ENCODE measurements around the gene TRPM4.

GRCh38 chr19:49247676-49248075 lies 90.1 kb downstream of the TRPM4 start:
- no peak for TF ChIP-seq CTCF (conservative IDR thresholded peaks at IDR 0.05; ENCODE audit: low read depth in 2 of 2)
- no peak for TF ChIP-seq JUNB (IDR thresholded peaks at IDR 0.05; ENCODE audit: unreplicated experiment)
- TF ChIP-seq REST (IDR thresholded peaks at IDR 0.05; ENCODE audit: unreplicated experiment), result no peak
- no peak for TF ChIP-seq EZH2 (IDR thresholded peaks at IDR 0.05; ENCODE audit: low read depth, unreplicated experiment)
- no peak for TF ChIP-seq STAT1 (IDR thresholded peaks at IDR 0.05; ENCODE audit: unreplicated experiment)
- no peak for TF ChIP-seq POLR2AphosphoS5 (IDR thresholded peaks at IDR 0.05; ENCODE audit: low read depth)
- TF ChIP-seq CREB1 (CRISPR knock-in tag; IDR thresholded peaks at IDR 0.05; ENCODE audit: low read depth), result no peak
- TF ChIP-seq ZNF114 (CRISPR knock-in tag; IDR thresholded peaks at IDR 0.05), result no peak
